ENCODE results near the gene TCL1B. TPM values are rescaled to one million over a fixed set of nuclear protein-coding genes. Genes with fewer than 3 reads are reported as not detected.

TCL1B gene
- total RNA-seq, 1 donor from 2014 or later: not detected

DNA sequence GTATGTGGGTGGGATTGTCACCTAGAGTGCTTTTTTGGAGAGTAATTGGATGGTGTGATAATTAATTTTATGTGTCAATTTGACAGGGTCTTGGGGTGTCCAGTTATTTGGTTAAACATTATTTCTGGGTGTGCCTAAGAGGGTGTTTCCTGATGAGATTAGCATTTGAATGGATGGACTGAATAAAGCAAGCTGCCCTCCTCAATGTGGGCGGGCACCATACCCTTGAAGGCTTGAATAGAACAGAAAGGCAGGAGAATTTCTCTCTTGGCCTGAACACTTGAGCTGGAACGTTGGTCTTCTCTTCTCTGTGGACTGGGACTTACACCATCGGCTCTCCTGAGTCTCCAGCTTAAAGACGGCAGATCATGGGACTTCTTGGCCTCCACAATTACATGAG lies 28.8 kb upstream of the TCL1B start:
- TF ChIP-seq, protein P1, sequence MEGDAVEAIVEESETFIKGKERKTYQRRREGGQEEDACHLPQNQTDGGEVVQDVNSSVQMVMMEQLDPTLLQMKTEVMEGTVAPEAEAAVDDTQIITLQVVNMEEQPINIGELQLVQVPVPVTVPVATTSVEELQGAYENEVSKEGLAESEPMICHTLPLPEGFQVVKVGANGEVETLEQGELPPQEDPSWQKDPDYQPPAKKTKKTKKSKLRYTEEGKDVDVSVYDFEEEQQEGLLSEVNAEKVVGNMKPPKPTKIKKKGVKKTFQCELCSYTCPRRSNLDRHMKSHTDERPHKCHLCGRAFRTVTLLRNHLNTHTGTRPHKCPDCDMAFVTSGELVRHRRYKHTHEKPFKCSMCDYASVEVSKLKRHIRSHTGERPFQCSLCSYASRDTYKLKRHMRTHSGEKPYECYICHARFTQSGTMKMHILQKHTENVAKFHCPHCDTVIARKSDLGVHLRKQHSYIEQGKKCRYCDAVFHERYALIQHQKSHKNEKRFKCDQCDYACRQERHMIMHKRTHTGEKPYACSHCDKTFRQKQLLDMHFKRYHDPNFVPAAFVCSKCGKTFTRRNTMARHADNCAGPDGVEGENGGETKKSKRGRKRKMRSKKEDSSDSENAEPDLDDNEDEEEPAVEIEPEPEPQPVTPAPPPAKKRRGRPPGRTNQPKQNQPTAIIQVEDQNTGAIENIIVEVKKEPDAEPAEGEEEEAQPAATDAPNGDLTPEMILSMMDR (IDR thresholded peaks at IDR 0.05): no peak
- H3K9me3 ChIP-seq: no peaks in the 10 kb centered on the region
- H3K27me3 ChIP-seq: no peaks in the 10 kb centered on the region
- H3K27ac ChIP-seq: no peak overlapping the region
- intact Hi-C loops (cut with DNase I): no loop called here
- no peaks in the 10 kb centered on the region for H3K36me3 ChIP-seq
- DNase-seq (ENCODE audit: low spot score in 2 of 2): no peak
- H3K4me1 ChIP-seq: no peaks in the 10 kb centered on the region
- H3K4me3 ChIP-seq: no peak overlapping the region

DNA sequence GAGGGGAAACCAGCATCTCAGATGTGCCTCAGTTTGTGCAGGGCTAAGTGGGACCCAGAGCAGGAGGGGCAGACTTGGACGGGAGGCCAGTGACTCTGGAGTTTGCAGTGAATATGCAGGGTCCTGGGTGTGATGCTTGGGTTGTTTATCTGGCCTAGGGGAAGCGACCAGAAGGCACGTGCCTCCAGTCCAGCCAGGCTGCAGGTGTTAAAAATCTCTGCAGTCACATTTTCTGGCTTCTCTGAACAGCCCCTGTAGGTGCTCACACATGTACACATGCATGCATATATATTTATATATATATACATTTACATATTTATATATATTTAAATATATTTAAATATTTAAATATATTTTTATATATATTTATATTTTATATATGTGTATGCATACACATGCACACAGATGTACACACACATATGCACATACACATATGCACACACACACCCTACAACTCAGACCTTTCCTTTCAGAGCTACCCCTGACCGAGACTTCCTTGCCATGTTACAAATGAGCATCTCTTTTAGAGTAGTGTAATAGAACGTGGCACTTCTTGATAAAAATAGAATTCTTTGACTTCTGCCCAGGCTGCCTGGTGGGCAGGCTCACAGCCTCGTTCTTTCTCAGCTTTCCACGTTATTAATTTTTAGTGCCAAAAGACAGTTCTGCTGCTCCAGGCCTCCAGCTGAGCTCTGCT lies 26.8 kb upstream of the TCL1B start:
- H3K9me3 ChIP-seq: no peaks in the 10 kb centered on the region
- H3K4me1 ChIP-seq: no peaks in the 10 kb centered on the region
- no peaks in the 10 kb centered on the region for H3K36me3 ChIP-seq
- no peaks in the 10 kb centered on the region for H3K27me3 ChIP-seq
- no peak overlapping the region for H3K4me3 ChIP-seq
- TF ChIP-seq, protein P1 (IDR thresholded peaks at IDR 0.05): no peak
- intact Hi-C loops (cut with DNase I): no loop called here
- no peak for DNase-seq (ENCODE audit: low spot score in 2 of 2)
- no peak overlapping the region for H3K27ac ChIP-seq

DNA sequence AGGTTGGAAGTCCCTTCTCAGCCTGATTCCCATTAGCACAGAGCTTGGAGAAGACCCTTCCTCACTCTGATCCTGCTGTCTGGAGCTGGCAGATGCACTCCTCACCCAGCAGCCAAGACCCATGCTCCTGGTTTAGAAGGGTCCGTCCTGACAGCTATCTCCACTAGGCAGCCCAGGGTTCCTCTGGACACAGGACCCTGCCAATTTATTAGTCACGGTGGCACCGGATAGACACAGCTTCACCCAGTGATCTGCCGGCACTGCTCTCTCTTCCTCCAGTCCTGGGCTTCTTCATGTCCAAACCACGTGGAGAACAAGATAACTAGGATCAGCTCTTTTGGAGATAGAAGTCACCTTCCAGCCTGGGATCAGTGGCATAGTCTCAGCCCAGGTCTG lies 26.2 kb upstream of the TCL1B start:
- DNase-seq (ENCODE audit: low spot score in 2 of 2): no peak
- Histone ChIP-seq H3K9me3 (no peaks in the 10 kb centered on the region), H3K27ac (no peak overlapping the region), H3K27me3 (no peaks in the 10 kb centered on the region), H3K36me3 (no peaks in the 10 kb centered on the region), H3K4me1 (no peaks in the 10 kb centered on the region), H3K4me3 (no peak overlapping the region)
- intact Hi-C loops (cut with DNase I): no loop called here
- TF ChIP-seq, protein P1 (IDR thresholded peaks at IDR 0.05): no peak

DNA sequence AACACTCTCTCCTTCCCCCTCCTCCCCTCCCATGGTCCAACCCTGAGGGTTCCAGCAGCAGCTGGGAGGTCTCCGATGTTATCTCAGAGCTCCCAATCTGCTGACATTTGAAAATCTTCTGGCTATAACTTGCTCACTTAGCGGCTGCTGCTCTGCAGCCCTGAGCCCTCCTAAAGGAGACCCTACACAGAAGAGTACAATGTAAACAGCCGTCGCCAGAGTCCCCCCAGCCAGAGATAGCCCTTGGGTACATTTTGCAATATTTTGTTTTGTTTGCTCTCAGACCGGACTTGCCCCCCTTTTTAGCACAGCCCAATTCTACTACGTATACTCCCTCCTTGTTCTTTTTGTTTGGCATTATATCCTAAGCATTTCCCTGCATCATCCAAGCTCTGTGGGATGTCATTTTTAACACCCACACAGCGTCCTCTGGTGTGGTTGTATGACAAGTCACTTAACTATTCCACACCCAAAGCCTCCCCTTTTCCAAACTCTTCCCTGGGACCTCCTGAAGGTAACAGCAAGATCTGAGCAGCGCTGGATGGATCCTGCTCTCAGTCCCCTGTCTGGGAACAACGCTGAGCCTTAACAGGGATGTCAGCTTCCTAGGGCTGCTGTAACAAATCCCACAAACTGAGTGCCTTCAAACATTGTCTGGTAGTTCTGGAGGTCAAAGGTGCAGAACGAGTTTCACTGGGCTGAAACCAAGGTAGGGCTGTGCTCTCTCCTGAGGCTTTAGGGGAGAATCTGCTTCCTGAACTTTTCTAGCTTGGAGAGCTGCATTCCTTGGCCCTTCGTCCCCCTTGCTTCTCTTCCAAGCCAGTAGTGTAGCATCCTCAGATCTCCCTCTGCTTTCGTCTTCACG lies 25.3 kb upstream of the TCL1B start:
- H3K4me3 ChIP-seq: no peak overlapping the region
- no peak for DNase-seq (ENCODE audit: low spot score in 2 of 2)
- no peaks in the 10 kb centered on the region for H3K27me3 ChIP-seq
- H3K36me3 ChIP-seq: no peaks in the 10 kb centered on the region
- TF ChIP-seq, protein P1 (IDR thresholded peaks at IDR 0.05): no peak
- intact Hi-C loops (cut with DNase I): no loop called here
- no peaks in the 10 kb centered on the region for H3K9me3 ChIP-seq
- no peak overlapping the region for H3K27ac ChIP-seq
- no peaks in the 10 kb centered on the region for H3K4me1 ChIP-seq

DNA sequence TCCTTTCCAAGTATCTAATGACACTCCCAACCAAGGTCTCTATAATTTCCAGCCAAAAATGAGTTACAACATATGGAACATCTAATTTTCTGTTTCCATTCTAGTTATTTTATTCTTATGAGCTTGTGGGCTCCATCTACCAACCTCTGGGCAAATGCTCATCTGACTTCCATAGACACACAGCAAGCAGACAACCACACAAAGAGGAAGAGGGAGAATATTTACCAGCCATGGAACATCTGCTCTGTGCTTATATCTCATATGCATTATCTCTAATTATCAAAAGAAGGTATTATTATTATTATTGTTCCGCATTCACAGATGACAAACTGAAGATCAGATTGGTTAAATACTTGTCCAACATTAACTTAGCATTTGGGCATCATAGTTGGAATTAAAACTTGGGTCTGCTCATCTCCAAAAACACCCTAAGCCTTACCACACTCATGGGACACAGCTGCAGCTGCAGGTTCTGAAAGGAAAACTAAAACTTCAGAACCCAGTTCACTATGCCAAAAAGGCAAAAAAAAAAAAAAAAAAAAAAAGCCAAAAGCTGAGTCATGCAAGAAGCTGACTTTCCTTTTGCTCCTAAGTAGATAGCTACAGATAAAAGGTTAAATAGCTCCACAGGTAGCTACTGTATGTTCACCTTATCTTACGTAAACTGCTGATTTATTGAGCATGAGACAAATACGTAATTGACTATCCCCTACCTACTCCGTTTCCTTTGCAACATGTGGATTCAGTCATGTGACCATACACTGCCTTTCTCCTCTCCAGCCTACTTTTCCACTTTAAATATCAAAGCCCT lies 23.6 kb upstream of the TCL1B start:
- H3K27me3 ChIP-seq: no peaks in the 10 kb centered on the region
- intact Hi-C loops (cut with DNase I): no loop called here

More for the DNA sequence above, 23.6 kb upstream of the TCL1B start:
- Histone ChIP-seq H3K4me3 (no peak overlapping the region), H3K36me3 (no peaks in the 10 kb centered on the region), H3K27ac (no peak overlapping the region), H3K9me3 (no peaks in the 10 kb centered on the region), H3K4me1 (no peaks in the 10 kb centered on the region)
- TF ChIP-seq, protein P1 (IDR thresholded peaks at IDR 0.05): no peak
- no peak for DNase-seq (ENCODE audit: low spot score in 2 of 2)
